ENCODE data around the gene OIT3. TPM values are rescaled to one million over a fixed set of nuclear protein-coding genes. Genes with fewer than 3 reads are reported as not detected.

OIT3 gene
- total RNA-seq, 1 experiment from 2014 or later, result not detected

DNA sequence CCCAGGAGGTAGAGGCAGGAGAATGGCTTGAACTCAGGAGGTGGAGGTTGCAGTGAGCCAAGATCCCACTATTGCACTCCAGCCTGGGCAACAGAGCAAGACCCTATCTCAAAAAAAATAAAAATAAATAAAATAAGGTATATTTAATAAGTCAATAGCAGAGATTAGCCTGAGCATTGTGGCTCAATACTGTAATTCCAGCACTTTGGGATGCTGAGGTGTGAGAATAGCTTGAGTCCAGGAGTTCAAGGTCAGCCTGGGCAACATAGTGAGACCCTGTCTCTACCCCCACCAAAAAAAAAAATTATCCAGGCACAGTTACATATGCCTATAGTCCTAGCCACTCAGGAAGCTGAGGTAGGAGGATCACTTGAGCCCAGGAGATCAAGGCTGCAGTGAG, 38.4 kb upstream of the OIT3 start:
- no peaks in the 10 kb centered on the region for H3K36me3 Mint-ChIP-seq (ENCODE audit: insufficient read depth, unreplicated experiment)
- TF ChIP-seq, protein P1, sequence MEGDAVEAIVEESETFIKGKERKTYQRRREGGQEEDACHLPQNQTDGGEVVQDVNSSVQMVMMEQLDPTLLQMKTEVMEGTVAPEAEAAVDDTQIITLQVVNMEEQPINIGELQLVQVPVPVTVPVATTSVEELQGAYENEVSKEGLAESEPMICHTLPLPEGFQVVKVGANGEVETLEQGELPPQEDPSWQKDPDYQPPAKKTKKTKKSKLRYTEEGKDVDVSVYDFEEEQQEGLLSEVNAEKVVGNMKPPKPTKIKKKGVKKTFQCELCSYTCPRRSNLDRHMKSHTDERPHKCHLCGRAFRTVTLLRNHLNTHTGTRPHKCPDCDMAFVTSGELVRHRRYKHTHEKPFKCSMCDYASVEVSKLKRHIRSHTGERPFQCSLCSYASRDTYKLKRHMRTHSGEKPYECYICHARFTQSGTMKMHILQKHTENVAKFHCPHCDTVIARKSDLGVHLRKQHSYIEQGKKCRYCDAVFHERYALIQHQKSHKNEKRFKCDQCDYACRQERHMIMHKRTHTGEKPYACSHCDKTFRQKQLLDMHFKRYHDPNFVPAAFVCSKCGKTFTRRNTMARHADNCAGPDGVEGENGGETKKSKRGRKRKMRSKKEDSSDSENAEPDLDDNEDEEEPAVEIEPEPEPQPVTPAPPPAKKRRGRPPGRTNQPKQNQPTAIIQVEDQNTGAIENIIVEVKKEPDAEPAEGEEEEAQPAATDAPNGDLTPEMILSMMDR (IDR thresholded peaks at IDR 0.05; ENCODE audit: insufficient read depth in 1 of 2, low read depth in 1 of 2, low read length in 1 of 2, severe bottlenecking in 1 of 2, unreplicated experiment in 1 of 2), result no peak
- Histone ChIP-seq H3K4me1 (no peaks in the 10 kb centered on the region), H3K36me3 (ENCODE audit: control insufficient read depth, insufficient read depth, low read length) (no peaks in the 10 kb centered on the region), H3K4me3 (ENCODE audit: low read depth, low read length) (no peak overlapping the region), H3K9me3 (peaks cover 15% of the 10 kb centered on the region; the same call in 1 of the 2 replicates), H3K27me3 (replicated peaks; ENCODE audit: control insufficient read depth, insufficient read depth, low read length) (no peaks in the 10 kb centered on the region)
- H3K4me1 Mint-ChIP-seq (ENCODE audit: low read depth, unreplicated experiment), result no peaks in the 10 kb centered on the region
- ChIA-PET CTCF (no interaction called here), POLR2A (no interaction called here)
- no peak for DNase-seq
- no peaks in the 10 kb centered on the region for H3K27me3 Mint-ChIP-seq (ENCODE audit: insufficient read depth, unreplicated experiment)
- BruUV-seq (replicated peaks), result no TSS peak
- H3K9me3 Mint-ChIP-seq (ENCODE audit: unreplicated experiment), result peaks cover 10% of the 10 kb centered on the region
- H3K27ac Mint-ChIP-seq (ENCODE audit: unreplicated experiment), result no peak overlapping the region
- no peak overlapping the region for H3K4me3 Mint-ChIP-seq (ENCODE audit: unreplicated experiment)
- intact Hi-C loops (cut with micrococcal nuclease; ENCODE audit: unreplicated experiment), result no loop called here

DNA sequence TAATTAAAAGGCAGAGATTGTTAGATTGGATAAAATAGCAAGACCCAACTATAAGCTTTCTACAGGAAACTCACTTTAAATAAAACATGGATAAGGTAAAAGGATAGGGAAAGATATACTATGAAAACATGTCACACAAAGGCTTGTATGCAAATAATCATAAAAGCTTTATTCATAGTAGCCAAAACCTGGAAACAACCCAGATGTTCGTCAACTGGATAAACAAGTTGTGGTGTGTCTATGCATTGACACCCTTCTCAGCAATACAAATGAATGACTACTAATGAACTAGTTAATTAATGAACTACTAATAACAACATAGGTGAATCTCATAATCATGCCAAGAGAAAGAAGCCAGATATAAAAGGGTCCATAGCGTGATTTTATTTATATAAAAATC, 37.7 kb upstream of the OIT3 start:
- no peaks in the 10 kb centered on the region for H3K4me1 Mint-ChIP-seq (ENCODE audit: low read depth, unreplicated experiment)
- no peaks in the 10 kb centered on the region for H3K27me3 Mint-ChIP-seq (ENCODE audit: insufficient read depth, unreplicated experiment)
- H3K9me3 ChIP-seq, result peaks cover 11% of the 10 kb centered on the region; the same call in 1 of the 2 replicates
- H3K36me3 Mint-ChIP-seq (ENCODE audit: insufficient read depth, unreplicated experiment), result peaks cover 6% of the 10 kb centered on the region
- no TSS peak for BruUV-seq (replicated peaks)
- H3K4me3 Mint-ChIP-seq (ENCODE audit: unreplicated experiment), result no peak overlapping the region
- CTCF ChIA-PET, result no interaction called here
- POLR2A ChIA-PET, result no interaction called here
- H3K36me3 ChIP-seq (ENCODE audit: control insufficient read depth, insufficient read depth, low read length), result no peaks in the 10 kb centered on the region
- intact Hi-C loops (cut with micrococcal nuclease; ENCODE audit: unreplicated experiment), result no loop called here
- no peak overlapping the region for H3K27ac Mint-ChIP-seq (ENCODE audit: unreplicated experiment)
- H3K9me3 Mint-ChIP-seq (ENCODE audit: unreplicated experiment), result peaks cover 10% of the 10 kb centered on the region
- H3K4me3 ChIP-seq (ENCODE audit: low read depth, low read length), result no peak overlapping the region
- no peak for DNase-seq
- no peaks in the 10 kb centered on the region for H3K27me3 ChIP-seq (replicated peaks; ENCODE audit: control insufficient read depth, insufficient read depth, low read length)
- no peaks in the 10 kb centered on the region for H3K4me1 ChIP-seq
- TF ChIP-seq, protein P1 (IDR thresholded peaks at IDR 0.05; ENCODE audit: insufficient read depth in 1 of 2, low read depth in 1 of 2, low read length in 1 of 2, severe bottlenecking in 1 of 2, unreplicated experiment in 1 of 2), result no peak

DNA sequence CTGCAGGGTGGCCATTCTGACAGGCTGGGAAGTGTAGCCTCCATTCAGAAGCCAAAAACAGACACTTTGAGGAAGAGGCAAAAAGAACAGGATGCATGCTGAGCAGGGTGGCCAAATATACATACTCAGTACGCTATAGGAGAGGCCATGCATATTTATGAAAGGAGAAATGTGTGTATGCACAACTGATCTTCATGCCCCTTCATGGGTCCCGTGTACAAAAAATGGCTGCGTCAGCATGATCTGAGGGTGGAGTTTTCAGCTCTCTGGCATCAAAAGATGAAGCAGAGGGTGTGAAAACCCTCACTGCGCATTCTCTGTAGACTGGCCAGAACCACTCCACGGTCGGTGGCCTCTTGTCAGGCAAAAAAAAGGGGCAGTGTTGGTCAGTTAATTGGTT, 35.5 kb upstream of the OIT3 start:
- no peak overlapping the region for H3K4me3 ChIP-seq (ENCODE audit: low read depth, low read length)
- Mint-ChIP-seq H3K9me3 (ENCODE audit: unreplicated experiment) (peaks cover 1% of the 10 kb centered on the region), H3K36me3 (ENCODE audit: insufficient read depth, unreplicated experiment) (peaks cover 22% of the 10 kb centered on the region), H3K27ac (ENCODE audit: unreplicated experiment) (no peak overlapping the region), H3K4me3 (ENCODE audit: unreplicated experiment) (no peak overlapping the region), H3K4me1 (ENCODE audit: low read depth, unreplicated experiment) (peaks cover 5% of the 10 kb centered on the region), H3K27me3 (ENCODE audit: insufficient read depth, unreplicated experiment) (no peaks in the 10 kb centered on the region)
- TF ChIP-seq, protein P1 (IDR thresholded peaks at IDR 0.05; ENCODE audit: insufficient read depth in 1 of 2, low read depth in 1 of 2, low read length in 1 of 2, severe bottlenecking in 1 of 2, unreplicated experiment in 1 of 2), result no peak
- H3K36me3 ChIP-seq (ENCODE audit: control insufficient read depth, insufficient read depth, low read length), result no peaks in the 10 kb centered on the region
- ChIA-PET CTCF (no interaction called here), POLR2A (no interaction called here)
- DNase-seq, result no peak
- H3K4me1 ChIP-seq, result peaks cover 10% of the 10 kb centered on the region
- H3K9me3 ChIP-seq, result no peaks in the 10 kb centered on the region
- BruUV-seq (replicated peaks), result no TSS peak
- no peaks in the 10 kb centered on the region for H3K27me3 ChIP-seq (replicated peaks; ENCODE audit: control insufficient read depth, insufficient read depth, low read length)
- intact Hi-C loops (cut with micrococcal nuclease; ENCODE audit: unreplicated experiment), result no loop called here

Data from Caco-2 (cell line).